HG03097 (cell line): ENCODE data around the gene FAM3B.
"Not testable (repeated sequence)": the region's sequence is repeated elsewhere in the genome, so short reads cannot be mapped to it uniquely, and the experiment has no call there.

Source experiments
- ATAC-seq: cut with Tn5 transposase; IDR thresholded peaks from one replicate; pipeline ENCODE4 v1.9.1; 2021; ENCODE audit not compliant: unreplicated experiment, low FRiP score

Gene FAM3B

DNA sequence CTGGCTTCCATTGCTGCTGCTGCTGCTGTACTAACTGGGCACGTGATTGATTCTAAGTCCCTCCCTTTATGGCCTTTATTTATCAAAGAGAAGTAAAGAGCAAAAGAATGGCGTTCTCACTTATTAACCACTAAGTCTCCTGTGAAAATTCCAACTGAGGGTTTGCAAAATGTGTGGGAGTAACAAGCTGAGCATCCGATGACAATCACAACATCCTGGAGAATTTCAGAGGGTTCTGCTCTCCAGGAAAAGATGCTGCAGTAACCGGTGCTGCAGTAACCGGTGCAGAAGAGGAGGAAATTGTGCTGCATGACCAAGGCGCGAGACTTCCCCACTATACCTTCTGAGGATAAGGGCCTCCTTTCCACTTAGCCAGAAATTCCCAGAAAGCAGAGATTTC lies 32.5 kb downstream of the FAM3B start:
- no peak for ATAC-seq

DNA sequence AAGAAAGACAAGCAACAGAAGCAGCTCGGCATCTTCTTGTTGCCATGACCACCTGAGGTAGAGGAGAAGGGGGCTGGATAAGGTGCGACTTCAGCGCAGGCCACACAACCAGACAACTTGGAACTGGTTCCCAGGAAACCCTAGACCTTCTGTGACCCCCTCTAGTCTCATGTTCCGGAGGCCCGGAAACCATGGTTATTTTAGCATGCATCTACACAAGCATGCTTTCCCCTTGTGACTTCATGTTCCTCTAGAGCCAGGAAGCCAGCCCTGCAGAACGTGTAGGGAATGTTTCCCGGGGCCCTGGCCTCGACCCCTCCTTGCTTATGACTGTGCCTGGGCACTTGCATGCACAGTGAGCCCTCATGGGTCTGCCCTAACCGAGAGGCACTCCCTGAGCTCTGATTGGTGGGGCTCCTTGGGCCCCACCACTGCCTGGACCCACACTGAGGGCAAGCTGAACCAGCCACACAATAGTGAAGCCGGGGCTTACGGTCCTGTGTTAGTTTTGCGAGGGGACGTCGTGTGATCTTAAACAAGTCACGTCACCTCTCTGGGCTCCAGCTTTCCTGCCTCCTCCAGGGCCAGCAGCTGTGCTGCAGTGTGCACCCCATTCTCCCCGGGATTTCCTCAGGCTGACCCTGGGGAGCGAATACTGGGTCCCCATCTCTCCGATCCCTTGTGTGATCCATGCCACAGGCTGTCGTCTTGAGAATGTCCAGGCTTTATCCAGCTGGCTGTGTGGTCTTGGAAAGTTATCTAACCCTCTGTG lies 33.2 kb downstream of the FAM3B start:
- no peak for ATAC-seq

GRCh38 chr21:41350436-41351155 lies 34.0 kb downstream of the FAM3B start:
- no peak for ATAC-seq

DNA sequence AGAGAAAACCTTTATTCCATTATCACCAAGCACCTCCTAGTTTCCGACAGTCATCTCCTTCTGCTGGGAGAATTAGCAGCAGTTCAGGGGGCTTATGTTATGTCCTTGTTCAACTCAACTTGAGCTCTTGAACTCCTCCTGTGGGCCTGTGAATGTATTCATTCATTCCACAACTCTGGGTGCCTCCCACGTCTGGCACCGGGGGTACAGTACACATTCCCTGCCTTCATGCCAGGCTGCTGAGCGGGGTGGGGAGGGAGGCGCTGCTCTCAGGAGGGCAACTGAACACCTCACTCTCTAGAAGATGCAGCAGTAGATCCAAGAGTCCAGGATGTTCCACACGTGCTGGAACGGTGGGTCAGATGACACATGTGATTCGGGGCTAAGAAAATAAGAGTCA lies 40.9 kb downstream of the FAM3B start:
- no peak for ATAC-seq

- no peak for ATAC-seq
Observed at GRCh38 chr21:41358193-41359166, 41.9 kb downstream of the FAM3B start.

GRCh38 chr21:41359286-41359685 lies 42.7 kb downstream of the FAM3B start:
- ATAC-seq: no peak

GRCh38 chr21:41359754-41360071 lies 43.1 kb downstream of the FAM3B start:
- not testable (repeated sequence) for ATAC-seq

DNA sequence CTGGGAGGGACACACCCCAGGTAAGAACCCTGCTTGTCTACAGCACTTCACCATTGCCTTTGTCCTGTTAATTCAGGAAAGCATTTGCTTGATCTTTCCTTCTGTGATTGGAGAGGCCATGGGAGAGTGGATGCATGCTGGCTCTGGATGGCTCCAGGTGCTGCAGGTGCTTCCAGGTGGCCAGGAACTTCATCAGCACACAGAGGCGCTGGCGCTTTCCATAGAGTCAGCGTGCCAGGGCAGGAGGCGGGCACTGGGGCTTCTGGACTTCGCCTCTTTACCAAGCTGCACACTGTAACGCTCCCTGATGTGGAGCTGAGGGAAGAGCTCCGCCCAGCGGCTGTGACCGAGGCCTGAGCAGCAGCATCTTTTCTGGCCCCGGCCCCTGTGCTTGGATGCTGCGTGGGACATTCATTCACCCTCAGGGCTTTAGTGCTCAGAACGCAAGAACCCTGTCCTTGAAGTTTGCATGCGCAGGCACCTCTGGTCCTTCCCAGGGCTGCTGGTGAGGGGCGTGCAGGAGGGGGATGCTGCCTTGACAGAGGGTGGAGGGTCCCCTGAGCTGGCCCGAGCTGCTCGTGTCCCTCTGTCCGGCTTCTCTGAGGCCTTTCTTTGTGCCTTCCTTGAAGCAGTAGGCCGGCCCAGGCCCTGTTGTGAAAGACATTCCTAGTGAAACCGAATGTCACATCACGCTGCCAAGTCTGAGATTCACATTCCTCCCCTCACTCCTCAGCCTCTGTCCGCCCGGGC lies 43.6 kb downstream of the FAM3B start:
- ATAC-seq: no peak

DNA sequence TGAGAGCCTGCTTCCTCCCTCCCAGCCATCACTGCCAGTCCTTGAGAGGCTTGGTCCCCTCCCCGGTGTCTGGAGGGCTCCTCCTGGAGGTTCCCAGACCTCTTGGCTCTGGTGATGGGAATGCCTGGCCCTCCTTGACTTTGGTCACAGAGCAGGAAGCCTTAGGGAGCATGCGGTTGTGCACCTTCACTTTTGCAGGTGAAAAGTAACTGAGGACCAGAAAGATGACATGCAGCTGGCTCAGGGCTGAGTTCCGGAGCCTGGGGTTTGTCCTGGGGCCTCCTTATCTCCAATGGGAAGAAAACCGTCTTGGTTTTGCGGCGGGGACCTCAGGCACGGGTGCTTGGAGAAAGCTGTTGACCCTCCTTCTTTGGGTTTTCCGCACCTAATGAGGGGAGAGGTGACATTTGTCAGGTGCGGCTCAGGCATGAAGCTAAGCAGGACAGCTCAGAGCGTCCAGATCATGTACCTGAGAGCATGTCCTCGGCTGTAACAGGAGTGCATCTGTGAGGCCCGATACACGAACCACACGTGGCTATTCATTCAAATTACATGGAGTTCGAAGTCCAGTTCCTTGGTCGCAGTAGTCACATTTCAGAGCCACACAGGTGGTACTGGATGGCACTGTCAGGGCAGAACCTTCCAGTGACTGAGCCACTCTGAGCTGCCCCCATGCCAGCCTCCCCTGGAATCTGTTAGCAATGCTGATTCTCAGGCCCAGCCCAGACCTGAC lies 44.6 kb downstream of the FAM3B start:
- ATAC-seq: no peak

GRCh38 chr21:41361786-41362604 lies 45.4 kb downstream of the FAM3B start, which contains the start of gene MX2:
MX2 (plus strand) TSS chr21:41362027; CDS start chr21:41376907, 14,880 bp downstream.
- ATAC-seq: no peak

- ATAC-seq: no peak
Observed at GRCh38 chr21:41362605-41363369, 46.2 kb downstream of the FAM3B start.

DNA sequence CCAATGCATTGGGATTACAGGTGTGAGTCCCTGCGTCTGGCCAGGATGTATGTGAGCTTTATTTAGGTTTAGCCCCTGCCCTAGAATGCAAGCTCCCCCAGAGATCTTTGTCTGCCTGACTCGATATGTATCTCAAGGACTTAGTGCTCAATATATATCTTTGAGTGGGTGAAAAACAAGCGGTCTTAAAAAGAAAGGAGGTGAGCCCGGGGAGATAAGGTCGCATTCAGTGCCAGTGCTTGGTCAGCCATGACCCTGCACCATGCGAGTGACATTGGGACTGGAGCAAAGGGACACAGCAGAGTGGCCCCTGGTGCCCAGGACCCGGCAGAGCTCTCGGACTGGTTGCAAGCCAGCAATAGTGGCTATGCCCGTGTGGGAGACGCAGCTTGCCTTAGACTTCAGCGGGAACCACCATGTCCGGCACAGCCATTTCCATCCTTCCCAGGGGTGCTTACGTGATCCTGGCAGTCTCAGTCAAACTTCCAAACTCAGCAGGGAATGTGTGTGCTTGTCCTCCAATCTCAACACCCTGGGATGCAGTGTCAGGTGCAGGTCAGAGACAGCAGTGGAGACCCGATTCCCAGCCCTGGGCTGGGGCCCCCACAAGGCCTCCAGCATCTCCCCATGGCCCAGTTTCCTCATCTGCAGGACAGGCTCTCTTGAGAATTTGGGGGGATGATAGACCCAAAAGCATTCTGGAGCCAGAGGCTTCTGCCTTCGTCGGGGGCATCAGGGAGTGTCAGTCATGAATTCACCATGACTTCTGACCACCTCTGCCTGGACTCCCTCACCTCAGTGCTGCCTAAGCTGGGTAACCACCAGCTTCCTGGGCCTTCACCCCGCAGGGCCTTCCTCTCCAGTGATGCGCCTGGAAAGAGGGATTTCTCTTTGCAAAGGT lies 47.0 kb downstream of the FAM3B start:
- no peak for ATAC-seq

- no peak for ATAC-seq
Observed at GRCh38 chr21:41364308-41364707, 47.7 kb downstream of the FAM3B start.

- no peak for ATAC-seq
Observed at GRCh38 chr21:41365377-41366107, 48.9 kb downstream of the FAM3B start.

GRCh38 chr21:41366522-41367151 lies 50.0 kb downstream of the FAM3B start:
- ATAC-seq: no peak
